Mucosa of descending colon (tissue), 3 donors: ENCODE data around the gene COL12A1. TPM values are rescaled to one million over a fixed set of nuclear protein-coding genes. Genes with fewer than 3 reads are reported as not detected.

Experiments used
- ATAC-seq: fragments of 200-7000 bp; cut with Tn5 transposase; one replicate; pipeline ENCODE4 v1.9.1; 2020; ENCODE audit warnings: mild to moderate bottlenecking, moderate library complexity
- DNase-seq, 3 donors: peaks; one replicate each; pipeline ENCODE4 v3.0.0-alpha.2; 2020
- H3K36me3 ChIP-seq: fragments of 200-600 bp; one replicate; pipeline ENCODE4 v1.8.0; 2021; ENCODE audit warnings: low read depth, mild to moderate bottlenecking
- H3K4me1 ChIP-seq: fragments of 200-600 bp; one replicate; pipeline ENCODE4 v1.8.0; 2021; ENCODE audit warnings: low read depth, mild to moderate bottlenecking
- H3K4me3 ChIP-seq: fragments of 200-600 bp; one replicate; pipeline ENCODE4 v1.8.0; 2021; ENCODE audit warnings: mild to moderate bottlenecking
- H3K9me3 ChIP-seq: fragments of 200-600 bp; one replicate; pipeline ENCODE4 v1.8.0; 2021; ENCODE audit warnings: mild to moderate bottlenecking
- CTCF ChIP-seq: fragments of 200-600 bp; IDR thresholded peaks from one replicate; pipeline ENCODE4 v1.8.0; 2022; ENCODE audit warnings: antibody characterized with exemption, mild to moderate bottlenecking
- intact Hi-C, 2 donors: fragments of 100-400 bp; cut with DNase I in 1 of 2; cut with micrococcal nuclease in 1 of 2; formaldehyde crosslinking; loops; one replicate each; pipeline versions ENCODE4 v1.11.0 to v1.11.1; 2022; cut with DNase I, micrococcal nuclease
- total RNA-seq, 3 donors: library from RNA; stranded (reverse); fragmentation: NEBNext Ultra II Directional in 2 of 3; extraction: Animal tissue kit (Norgen Biotek cat#: 25700) in 2 of 3; gene quantifications; one replicate each; pipeline versions ENCODE4 v1.2.1 to v1.2.4, GENCODE V29; 2021 to 2023
- donor health status: DM: no; HTN: no; CAD: no; lungs with moderate emphysema.
- donor health status: DM: no; HTN: no; CAD: no.
- donor health status: DM: no; HTN: yes; CAD: no.

COL12A1 gene
- total RNA-seq, 3 donors from 2014 or later = 6.1 to 80.9 (median 15.7) TPM

- Histone ChIP-seq H3K4me1 (peaks cover 11% of the 10 kb centered on the region), H3K9me3 (no peaks in the 10 kb centered on the region), H3K4me3 (peak within 1 kb of the TSS; percentile 50), H3K36me3 (no peaks in the 10 kb centered on the region)
- ATAC-seq (peak; percentile 100), DNase-seq (peak; percentile 89 to 95 (median 90))
- intact Hi-C loops = no loop called here
- TF ChIP-seq CTCF = no peak
Measured at GRCh38 chr6:75243333-75244062, 37.6 kb upstream of the COL12A1 start, which contains the start of gene COX7A2. Gene COX7A2 (minus strand): TSS chr6:75243801. CDS start chr6:75243734, 67 bp downstream.

- ATAC-seq = no peak
- Histone ChIP-seq H3K36me3 (no peaks in the 10 kb centered on the region), H3K4me1 (peaks cover 5% of the 10 kb centered on the region), H3K4me3 (no peak overlapping the region), H3K9me3 (no peaks in the 10 kb centered on the region)
- intact Hi-C loops = no loop called here
- no peak for TF ChIP-seq CTCF
- DNase-seq = no peak
Measured at GRCh38 chr6:75236630-75237029, 30.8 kb upstream of the COL12A1 start.

GRCh38 chr6:75235271-75235670, 29.4 kb upstream of the COL12A1 start:
- no peak for DNase-seq
- no peaks in the 10 kb centered on the region for H3K36me3 ChIP-seq
- no peaks in the 10 kb centered on the region for H3K9me3 ChIP-seq
- H3K4me1 ChIP-seq = no peaks in the 10 kb centered on the region
- intact Hi-C loops = no loop called here
- H3K4me3 ChIP-seq = no peak overlapping the region
- ATAC-seq = no peak
- no peak for TF ChIP-seq CTCF

GRCh38 chr6:75234126-75234865, 28.4 kb upstream of the COL12A1 start:
- intact Hi-C loops = no loop called here
- H3K4me3 ChIP-seq = no peak overlapping the region
- no peaks in the 10 kb centered on the region for H3K36me3 ChIP-seq
- no peak for ATAC-seq
- no peaks in the 10 kb centered on the region for H3K4me1 ChIP-seq
- no peak for TF ChIP-seq CTCF
- no peak for DNase-seq
- H3K9me3 ChIP-seq = no peaks in the 10 kb centered on the region

- Histone ChIP-seq H3K9me3 (no peaks in the 10 kb centered on the region), H3K4me1 (no peaks in the 10 kb centered on the region), H3K36me3 (no peaks in the 10 kb centered on the region), H3K4me3 (no peak overlapping the region)
- DNase-seq (no peak), ATAC-seq (no peak)
- TF ChIP-seq CTCF = no peak
- intact Hi-C loops = no loop called here
Measured at GRCh38 chr6:75233092-75233615, 27.3 kb upstream of the COL12A1 start.
